GM10248 (cell line): ENCODE results near the gene DPH1.

Source experiments
- CTCF ChIA-PET: fragments of 300-600 bp; sonication (Branson Sonifier 250); formaldehyde crosslinking; extraction: SDS; loops from one replicate; lab custom pipeline; 2021; ENCODE audit warnings: antibody characterized with exemption; lab: Yijun Ruan, JAX
- POLR2A ChIA-PET: fragments of 350-650 bp; sonication (Branson Sonifier 250); formaldehyde crosslinking; extraction: SDS; loops from one replicate; lab custom pipeline; 2020; ENCODE audit warnings: antibody characterized with exemption; lab: Yijun Ruan, JAX
- DNase-seq: peaks from one replicate; pipeline ENCODE4 v3.0.0; 2012; ENCODE audit errors: extremely low spot score
- CTCF ChIP-seq: IDR thresholded peaks from 2 replicates; pipeline ENCODE4 v1.5.1; 2012; ENCODE audit warnings: mild to moderate bottlenecking, low read depth; ENCODE audit errors: extremely low read depth, missing control alignments, control extremely low read depth

DPH1 gene

GRCh38 chr17:2040942-2041560, 11.1 kb downstream of the DPH1 start:
- no peak for TF ChIP-seq CTCF
- DNase-seq: no peak
- ChIA-PET POLR2A (interaction anchor here (0.8 kb wide), 1 partner anchor 27 kb away, joined by 3 read pairs; no protein-coding TSS in a partner anchor), CTCF (interaction anchor here (1.2 to 3.4 kb wide), 4 partner anchors 10 to 320 kb away, joined by 3 to 20 read pairs (median 10); partner anchors contain the start of gene DPH1)

- ChIA-PET POLR2A (no interaction called here), CTCF (interaction anchor here (1.2 to 3.4 kb wide), 7 partner anchors 11 to 351 kb away, joined by 3 to 20 read pairs (median 4); partner anchors contain the start of gene DPH1)
- peak; percentile 68 for TF ChIP-seq CTCF
- DNase-seq: peak; percentile 98
These were observed 11.8 kb downstream of the DPH1 start, which contains the start of gene OVCA2 for GRCh38 chr17:2041561-2042389. TSS of gene OVCA2 (plus strand) at chr17:2042022. CDS start at chr17:2042048, 26 bp downstream.

- POLR2A ChIA-PET: no interaction called here
- CTCF ChIA-PET: interaction anchor here (1.2 to 3.4 kb wide), 7 partner anchors 11 to 350 kb away, joined by 3 to 20 read pairs (median 4); partner anchors contain the start of gene DPH1
- no peak for TF ChIP-seq CTCF
- DNase-seq: no peak
These were observed 12.5 kb downstream of the DPH1 start for GRCh38 chr17:2042390-2042847.

- CTCF ChIA-PET: interaction anchor here (0.5 to 3.4 kb wide), 5 partner anchors 10 to 349 kb away, joined by 3 to 11 read pairs (median 3); no protein-coding TSS in a partner anchor
- POLR2A ChIA-PET: no interaction called here
- no peak for DNase-seq
- no peak for TF ChIP-seq CTCF
These were observed 13.0 kb downstream of the DPH1 start for GRCh38 chr17:2042933-2043332.

GRCh38 chr17:2043785-2044184, 13.8 kb downstream of the DPH1 start:
- no peak for DNase-seq
- ChIA-PET CTCF (interaction anchor here (0.6 to 3.4 kb wide), 4 partner anchors 10 to 323 kb away, joined by 3 to 11 read pairs (median 4); no protein-coding TSS in a partner anchor), POLR2A (interaction anchor here (0.6 kb wide), 1 partner anchor 201 kb away, joined by 3 read pairs; no protein-coding TSS in a partner anchor)
- no peak for TF ChIP-seq CTCF

- POLR2A ChIA-PET: no interaction called here
- CTCF ChIA-PET: interaction anchor here (0.7 to 1.4 kb wide), 2 partner anchors 9 to 10 kb away, joined by 3 to 4 read pairs; partner anchors contain the start of gene HIC1
- TF ChIP-seq CTCF: no peak
- no peak for DNase-seq
These were observed 14.4 kb downstream of the DPH1 start for GRCh38 chr17:2044263-2044894.
